GM12892 (cell line): Measurements from ENCODE around the gene RNH1.

Experiments used
- POLR2A ChIP-seq: IDR thresholded peaks from 2 replicates; pipeline ENCODE4 v1.6.1; 2011; ENCODE audit warnings: low read depth, low read length, control low read depth
- POLR2AphosphoS5 ChIP-seq: IDR thresholded peaks from 2 replicates; pipeline ENCODE4 v1.6.1; 2011; ENCODE audit warnings: low read depth, low read length, control low read depth

DNA sequence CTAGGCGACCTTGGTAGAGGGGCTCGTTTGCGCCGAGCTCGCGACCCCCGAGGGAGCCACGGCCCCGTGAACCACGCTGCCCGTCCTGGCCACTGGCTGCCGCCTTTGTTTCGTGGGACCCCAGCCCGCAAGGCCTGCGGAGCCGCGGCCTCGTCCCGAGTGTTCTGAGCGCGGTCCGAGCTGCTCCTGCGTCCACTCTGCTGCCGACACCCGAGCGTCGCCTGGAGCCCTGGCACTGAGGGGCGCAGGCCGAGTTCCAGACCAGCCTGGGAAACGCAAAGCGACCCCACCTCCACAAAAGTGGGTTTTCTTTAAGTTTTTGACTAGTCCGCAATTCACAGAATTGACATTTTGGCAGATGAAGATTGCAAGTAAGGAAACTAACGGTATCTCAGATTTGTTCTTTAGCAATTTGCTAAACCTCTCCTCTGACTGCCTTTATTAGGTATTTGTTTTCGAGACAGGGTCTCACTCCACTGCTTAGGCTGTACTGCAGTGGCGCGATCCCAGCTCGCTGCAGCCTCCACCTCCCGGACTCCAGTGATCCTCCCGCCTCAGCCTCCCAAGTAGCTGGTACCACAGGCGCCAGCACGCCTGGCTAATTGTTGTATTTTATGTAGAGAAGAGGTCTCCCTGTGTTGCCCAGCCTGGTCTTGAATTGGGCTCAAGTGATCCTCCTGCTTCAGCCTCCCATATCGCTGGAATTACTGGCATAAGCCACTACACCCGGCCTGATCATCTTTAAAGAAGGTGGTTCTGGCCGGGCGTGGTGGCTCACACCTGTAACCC, 879 bp upstream of the RNH1 start:
- TF ChIP-seq POLR2AphosphoS5 (no peak), POLR2A (no peak)
